Natural killer cell (primary cell): Measurements from ENCODE around the gene MRPL14. TPM values are rescaled to one million over a fixed set of nuclear protein-coding genes. Genes with fewer than 3 reads are reported as not detected.
A peak's percentile ranks its signal among the peaks of the same experiment; 100 is the strongest.

Experiments used
- ATAC-seq, 3 donors: fragments of 150-1000 bp in 2 of 3; fragments of 200-7000 bp in 1 of 3; cut with Tn5 transposase; 1 replicate in 1 of 3; 2 replicates in 2 of 3; pipeline ENCODE4 v1.10.0; 2021; ENCODE audit warnings: mild to moderate bottlenecking in 2 of 3, moderate library complexity in 2 of 3
- DNase-seq, 2 donors: peaks; one replicate each; pipeline versions ENCODE4 v3.0.0 to v3.0.0-alpha.2; 2013 to 2021; ENCODE audit warnings: mixed read lengths in 1 of 2
- H3K27ac ChIP-seq: one replicate; pipeline ENCODE4 v1.5.1; 2013; ENCODE audit warnings: mild to moderate bottlenecking, low read length
- H3K27me3 ChIP-seq: one replicate; pipeline ENCODE4 v1.6.1; 2013; ENCODE audit warnings: low read length; ENCODE audit not compliant: control insufficient read depth, insufficient read depth
- H3K36me3 ChIP-seq: one replicate; pipeline ENCODE4 v1.6.1; 2013; ENCODE audit warnings: low read length; ENCODE audit not compliant: control insufficient read depth, insufficient read depth
- H3K4me1 ChIP-seq: one replicate; pipeline ENCODE4 v1.6.1; 2013; ENCODE audit warnings: low read length; ENCODE audit not compliant: control insufficient read depth, insufficient read depth
- H3K4me3 ChIP-seq: one replicate; pipeline ENCODE4 v1.5.1; 2013; ENCODE audit warnings: low read length
- H3K9me3 ChIP-seq: one replicate; pipeline ENCODE4 v1.6.1; 2013; ENCODE audit warnings: low read length; ENCODE audit not compliant: control insufficient read depth, insufficient read depth
- H3K27ac Mint-ChIP-seq, 2 donors: one replicate each; pipeline ENCODE4 v1.8.0; 2022; ENCODE audit warnings: mild to moderate bottlenecking in 2 of 2, mixed read lengths in 2 of 2, moderate library complexity in 1 of 2
- H3K27me3 Mint-ChIP-seq, 2 donors: one replicate each; pipeline ENCODE4 v1.8.0; 2022; ENCODE audit warnings: low read depth in 2 of 2, mixed read lengths in 2 of 2
- H3K36me3 Mint-ChIP-seq: one replicate; pipeline ENCODE4 v1.8.0; 2022; ENCODE audit warnings: mixed read lengths
- H3K4me1 Mint-ChIP-seq, 2 donors: one replicate each; pipeline ENCODE4 v1.8.0; 2022; ENCODE audit warnings: mixed read lengths in 2 of 2
- H3K4me3 Mint-ChIP-seq: one replicate; pipeline ENCODE4 v1.8.0; 2022; ENCODE audit warnings: mild to moderate bottlenecking, moderate library complexity, mixed read lengths
- H3K9me3 Mint-ChIP-seq, 2 donors: one replicate each; pipeline ENCODE4 v1.8.0; 2022; ENCODE audit warnings: mixed read lengths in 2 of 2
- WGBS: methylation state at CpG from one replicate; pipeline ENCODE4 v1.1.7; 2013; ENCODE audit warnings: missing lambda C conversion rate; ENCODE audit not compliant: insufficient coverage; 5-methylcytosine and 5-hydroxymethylcytosine counted together
- intact Hi-C: fragments of 100-400 bp; cut with micrococcal nuclease; formaldehyde crosslinking; loops from one replicate; pipeline ENCODE4 v1.14.2; 2022
- total RNA-seq, 4 donors: library from RNA; stranded (reverse); fragments of 120-200 nt in 1 of 4; gene quantifications; one replicate each; pipeline versions ENCODE4 v1.2.3 to v1.2.4, GENCODE V29; 2013 to 2022
- TF ChIP-seq, protein P1 (sequence below): fragments of 200-600 bp; IDR thresholded peaks from one replicate; pipeline ENCODE4 v1.8.0; 2022; ENCODE audit warnings: antibody characterized with exemption

MRPL14 gene
- total RNA-seq, 3 donors from 2014 or later (not counting 1 experiment from before 2014, with no cell fraction given): 14.9 to 16.2 (median 16.0) TPM

DNA sequence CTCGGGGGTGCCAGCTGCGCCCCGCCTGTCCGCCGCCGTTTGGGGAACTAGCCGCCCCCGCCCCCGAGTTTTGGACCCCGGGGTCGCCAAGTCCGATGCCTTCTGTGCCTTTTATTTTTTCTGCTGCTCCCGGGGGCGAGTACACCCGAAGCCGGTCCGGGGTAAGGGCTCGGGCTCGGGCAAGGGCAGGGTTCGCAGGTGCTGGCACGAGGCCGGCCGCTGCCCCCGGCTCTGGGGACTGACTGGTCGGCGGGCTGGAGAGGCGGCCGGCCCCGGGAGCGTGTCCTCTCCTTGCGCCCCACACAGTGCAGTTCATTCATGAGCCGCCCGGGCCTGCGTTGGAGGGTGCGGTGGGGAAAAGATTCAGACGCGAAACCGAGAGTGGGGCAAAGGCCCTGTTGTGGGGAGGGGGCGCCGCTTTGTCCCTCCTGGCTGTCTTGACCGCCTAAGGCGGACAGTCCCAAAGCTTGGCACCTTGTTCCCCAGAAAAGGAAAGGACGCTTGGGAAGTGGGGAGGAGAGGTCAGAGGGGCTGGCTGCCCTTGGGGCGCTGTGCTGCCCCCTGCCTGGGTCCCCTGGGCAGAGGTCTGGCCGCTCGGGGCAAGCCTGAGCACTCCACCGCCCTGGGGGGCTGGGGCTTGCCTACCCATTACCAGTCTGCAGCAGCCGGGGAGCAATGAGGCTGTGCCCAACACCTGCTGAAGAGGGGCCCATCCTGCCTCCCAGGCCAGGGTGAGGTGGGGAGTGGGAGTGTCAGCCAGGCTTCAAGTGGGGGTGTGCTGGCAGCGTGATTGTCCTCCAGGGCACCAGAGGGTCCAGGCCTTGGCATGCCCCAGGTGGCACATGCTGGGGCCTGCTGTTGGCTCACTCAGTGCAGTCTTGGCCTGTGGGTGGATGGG is 1.0 kb upstream of the MRPL14 start:
- intact Hi-C loops: no loop called here
- no peaks in the 10 kb centered on the region for H3K27me3 Mint-ChIP-seq

DNA sequence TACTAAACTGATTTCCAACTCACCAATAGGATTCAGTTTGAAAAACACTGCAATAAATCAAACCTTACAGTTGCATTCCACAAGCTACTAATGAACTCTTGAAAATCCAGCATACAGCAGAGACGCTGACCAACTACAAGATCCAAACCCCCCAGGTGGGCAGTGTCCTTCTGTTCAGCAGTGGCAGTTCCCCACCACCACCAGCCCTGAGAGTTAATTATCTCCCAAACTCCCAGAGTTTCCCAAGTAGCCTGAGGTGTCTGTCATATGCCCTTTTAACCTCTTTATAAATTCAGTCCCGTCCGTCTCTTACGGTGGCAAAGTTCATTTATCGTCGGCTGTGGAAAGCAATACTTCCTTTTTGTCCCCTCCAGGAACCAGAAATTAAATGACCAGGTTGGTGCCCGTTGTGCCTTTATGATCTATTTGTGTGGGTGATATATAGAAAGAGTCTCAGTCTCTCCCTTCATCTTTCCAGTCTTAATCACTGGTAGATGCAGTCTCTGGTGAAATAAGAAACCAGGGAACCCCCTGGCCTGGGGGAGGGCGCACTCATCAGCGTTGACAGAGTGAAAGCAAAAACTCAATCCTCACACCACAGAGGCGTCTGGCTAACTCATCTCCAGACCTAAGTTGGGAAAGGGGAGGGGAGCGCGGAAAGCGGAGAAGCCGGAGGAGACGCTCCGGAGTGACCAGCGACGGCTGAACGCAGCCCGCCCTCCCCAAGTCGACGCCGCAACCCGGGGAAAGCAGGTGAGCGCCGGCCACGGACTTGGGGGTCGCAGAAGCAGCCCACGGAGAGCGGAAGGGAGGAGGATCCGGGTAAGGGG is 717 bp downstream of the MRPL14 start:
- Histone ChIP-seq H3K27ac (peak overlapping the region; percentile 89), H3K4me3 (peak overlapping the region; percentile 81), H3K36me3 (no peaks in the 10 kb centered on the region), H3K9me3 (no peaks in the 10 kb centered on the region), H3K27me3 (no peaks in the 10 kb centered on the region), H3K4me1 (peaks cover 55% of the 10 kb centered on the region)
- peak; percentile 68 to 84 (median 73) for ATAC-seq
- H3K36me3 Mint-ChIP-seq: no peaks in the 10 kb centered on the region
- peak overlapping the region; percentile 96 for H3K4me3 Mint-ChIP-seq
- DNase-seq: peak; percentile 68 to 88
- TF ChIP-seq, protein P1, sequence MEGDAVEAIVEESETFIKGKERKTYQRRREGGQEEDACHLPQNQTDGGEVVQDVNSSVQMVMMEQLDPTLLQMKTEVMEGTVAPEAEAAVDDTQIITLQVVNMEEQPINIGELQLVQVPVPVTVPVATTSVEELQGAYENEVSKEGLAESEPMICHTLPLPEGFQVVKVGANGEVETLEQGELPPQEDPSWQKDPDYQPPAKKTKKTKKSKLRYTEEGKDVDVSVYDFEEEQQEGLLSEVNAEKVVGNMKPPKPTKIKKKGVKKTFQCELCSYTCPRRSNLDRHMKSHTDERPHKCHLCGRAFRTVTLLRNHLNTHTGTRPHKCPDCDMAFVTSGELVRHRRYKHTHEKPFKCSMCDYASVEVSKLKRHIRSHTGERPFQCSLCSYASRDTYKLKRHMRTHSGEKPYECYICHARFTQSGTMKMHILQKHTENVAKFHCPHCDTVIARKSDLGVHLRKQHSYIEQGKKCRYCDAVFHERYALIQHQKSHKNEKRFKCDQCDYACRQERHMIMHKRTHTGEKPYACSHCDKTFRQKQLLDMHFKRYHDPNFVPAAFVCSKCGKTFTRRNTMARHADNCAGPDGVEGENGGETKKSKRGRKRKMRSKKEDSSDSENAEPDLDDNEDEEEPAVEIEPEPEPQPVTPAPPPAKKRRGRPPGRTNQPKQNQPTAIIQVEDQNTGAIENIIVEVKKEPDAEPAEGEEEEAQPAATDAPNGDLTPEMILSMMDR: no peak
- peaks cover 51 to 57% of the 10 kb centered on the region in 2 donors for H3K4me1 Mint-ChIP-seq
- no peaks in the 10 kb centered on the region for H3K9me3 Mint-ChIP-seq
- 3% methylated on average over 25 of the region's 31 CpGs for WGBS
- intact Hi-C loops: no loop called here
- peak overlapping the region; percentile 97 to 100 for H3K27ac Mint-ChIP-seq
- H3K27me3 Mint-ChIP-seq: no peaks in the 10 kb centered on the region

More for the DNA sequence above, 1.0 kb upstream of the MRPL14 start:
- no peaks in the 10 kb centered on the region for H3K9me3 Mint-ChIP-seq
- DNase-seq: peak; percentile 24 to 31
- 15% methylated on average over 49 of the region's 49 CpGs for WGBS
- Histone ChIP-seq H3K4me1 (peaks cover 39% of the 10 kb centered on the region), H3K4me3 (peak overlapping the region; percentile 89), H3K36me3 (no peaks in the 10 kb centered on the region), H3K27me3 (no peaks in the 10 kb centered on the region), H3K27ac (no peak overlapping the region), H3K9me3 (no peaks in the 10 kb centered on the region)
- H3K36me3 Mint-ChIP-seq: no peaks in the 10 kb centered on the region
- peak overlapping the region; percentile 64 to 100 for H3K27ac Mint-ChIP-seq
- TF ChIP-seq, protein P1: no peak
- ATAC-seq: no peak
- peak overlapping the region; percentile 84 for H3K4me3 Mint-ChIP-seq
- H3K4me1 Mint-ChIP-seq: peaks cover 45 to 48% of the 10 kb centered on the region in 2 donors

DNA sequence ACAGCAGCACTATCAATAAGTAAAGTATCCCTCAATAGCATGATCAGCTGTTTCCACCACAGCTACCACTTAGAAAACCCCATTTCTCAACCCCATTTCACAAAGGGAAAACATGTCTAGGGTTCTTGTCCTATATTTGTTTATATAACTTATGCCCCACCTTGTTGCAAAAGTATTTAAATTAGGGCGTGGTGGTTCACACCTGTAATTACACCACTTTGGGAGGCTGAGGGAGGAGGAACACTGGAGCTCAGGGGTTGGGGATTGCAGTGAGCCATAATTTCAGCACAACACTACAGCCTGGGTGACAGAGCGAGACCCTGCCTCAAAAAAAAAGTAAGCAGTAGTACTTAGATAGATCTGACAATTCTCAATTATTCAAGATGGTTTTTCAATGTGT is 3.7 kb downstream of the MRPL14 start:
- peaks cover 65% of the 10 kb centered on the region for H3K4me1 ChIP-seq
- no peaks in the 10 kb centered on the region for H3K27me3 ChIP-seq
- Mint-ChIP-seq H3K27me3 (no peaks in the 10 kb centered on the region), H3K4me3 (peak overlapping the region; percentile 70), H3K9me3 (no peaks in the 10 kb centered on the region), H3K36me3 (no peaks in the 10 kb centered on the region), H3K4me1 (peaks cover 54 to 69% of the 10 kb centered on the region in 2 donors), H3K27ac (peak overlapping the region; percentile 85 to 97)
- TF ChIP-seq, protein P1: no peak
- WGBS: 29% methylated on average over 1 of the region's 2 CpGs
- H3K27ac ChIP-seq: peak overlapping the region; percentile 28
- peak in 1 of 2 donors; percentile 34 for DNase-seq
- intact Hi-C loops: no loop called here
- ATAC-seq: no peak
- no peaks in the 10 kb centered on the region for H3K9me3 ChIP-seq
- H3K4me3 ChIP-seq: no peak overlapping the region
- H3K36me3 ChIP-seq: no peaks in the 10 kb centered on the region
